Activated CD8-positive, alpha-beta memory T cell treated with anti-CD3 and anti-CD28 coated beads, Interleukin-2, amount 50 U/mL, for 24 hours (primary cell): ENCODE results near the gene NLGN3.

ENCODE experiments used
- DNase-seq: peaks from one replicate; pipeline ENCODE4 v3.0.0-alpha.2; 2020; ENCODE audit errors: extremely low read depth

The NLGN3 gene

DNA sequence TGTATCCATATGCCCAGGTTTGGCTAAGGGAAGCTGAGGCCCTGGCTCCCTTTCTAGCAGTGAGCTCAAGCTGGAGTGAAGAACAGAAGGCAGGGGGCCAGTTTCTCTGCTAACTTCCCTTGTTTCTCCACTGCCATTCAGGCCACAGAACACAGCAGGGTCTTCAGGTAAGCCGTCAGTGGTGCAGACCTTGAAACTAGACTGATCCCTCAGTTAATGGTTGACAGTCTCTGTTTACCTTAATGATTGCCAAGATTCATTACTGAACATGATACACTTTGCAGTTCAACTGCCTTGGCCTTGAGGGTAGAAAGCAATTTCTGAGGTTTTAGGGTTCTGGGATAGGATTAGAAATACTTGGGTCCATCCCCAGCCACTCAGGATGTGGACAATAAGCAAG lies 69.5 kb downstream of the NLGN3 start:
- DNase-seq = no peak

GRCh38 chrX:71214604-71215337 lies 70.1 kb downstream of the NLGN3 start:
- no peak for DNase-seq

GRCh38 chrX:71215338-71215912 lies 70.8 kb downstream of the NLGN3 start:
- no peak for DNase-seq

- no peak for DNase-seq
These were observed 71.8 kb downstream of the NLGN3 start for GRCh38 chrX:71216485-71216884.

DNA sequence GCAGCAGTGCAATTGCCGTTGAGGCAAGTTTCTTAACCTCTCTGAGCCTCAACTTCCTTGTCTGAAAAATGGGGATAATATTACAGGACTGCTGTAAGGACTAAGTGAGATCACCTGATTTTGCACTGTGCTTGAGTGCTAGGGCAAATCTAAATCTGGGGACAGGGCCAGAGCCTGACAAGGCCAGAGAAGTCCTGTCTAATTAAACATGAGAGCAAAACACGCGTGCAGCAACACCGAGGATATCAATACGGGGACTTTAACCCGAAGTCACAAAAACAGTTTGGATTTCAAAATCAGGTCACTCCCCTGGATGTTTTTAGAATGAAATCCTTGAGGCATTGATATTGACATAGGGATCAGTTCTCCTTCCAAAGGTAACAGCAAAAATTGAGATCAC lies 72.7 kb downstream of the NLGN3 start:
- no peak for DNase-seq
